DMS53 treated with DMSO at 0.1 percent for 48 hours (cell line): Measurements from ENCODE around the gene OR2K2.
"Not testable (repeated sequence)": the region's sequence is repeated elsewhere in the genome, so short reads cannot be mapped to it uniquely, and the experiment has no call there.

ENCODE experiments used
- DNase-seq: peaks from one replicate; lab custom pipeline; 2025; ENCODE audit not compliant: unreplicated experiment; lab: John Stamatoyannopoulos, UW

Gene OR2K2

DNA sequence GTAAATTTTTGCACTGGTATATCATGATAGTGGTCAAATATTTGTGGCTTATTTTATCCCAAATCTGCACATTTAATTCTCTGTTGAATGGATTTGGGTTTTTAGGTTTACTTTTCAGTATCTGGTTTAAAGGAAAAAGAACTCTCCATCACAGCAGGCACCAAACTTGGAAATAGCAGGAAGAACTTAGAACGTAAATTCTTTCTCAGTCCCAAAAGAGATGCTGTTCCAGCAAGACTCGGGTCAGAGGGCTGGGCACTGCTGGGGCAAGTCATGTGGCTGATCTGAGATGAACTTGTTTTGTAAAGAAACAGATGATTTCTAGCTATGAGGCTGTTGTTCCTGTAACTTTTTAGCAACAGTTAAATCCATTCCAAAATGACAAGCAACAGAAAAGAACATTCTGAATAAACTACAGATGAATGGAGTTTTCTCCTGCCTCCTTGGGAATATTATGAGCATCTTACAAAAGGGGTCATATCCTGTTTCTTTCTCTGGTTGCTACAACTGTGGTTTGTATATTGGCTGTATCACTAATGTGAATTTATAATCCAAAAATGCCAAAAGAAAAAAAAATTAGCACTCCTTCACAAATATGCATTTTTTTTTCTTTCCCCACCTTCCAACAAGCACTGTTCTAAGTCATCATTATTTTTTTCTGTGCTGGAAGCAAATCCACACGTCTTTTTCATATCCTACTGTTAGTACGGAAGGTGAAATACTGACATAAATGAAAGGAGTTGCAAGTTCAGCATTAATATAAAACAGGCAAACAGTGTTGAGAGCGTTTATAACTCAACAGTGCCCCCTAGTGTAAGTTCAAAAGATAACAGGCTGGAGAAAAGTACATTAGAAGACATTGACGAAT is 31.1 kb downstream of the OR2K2 start:
- peak; percentile 17 for DNase-seq

GRCh38 chr9:111298111-111298510 is 31.9 kb downstream of the OR2K2 start:
- DNase-seq: no peak

GRCh38 chr9:111297066-111297824 is 32.8 kb downstream of the OR2K2 start:
- no peak for DNase-seq

DNA sequence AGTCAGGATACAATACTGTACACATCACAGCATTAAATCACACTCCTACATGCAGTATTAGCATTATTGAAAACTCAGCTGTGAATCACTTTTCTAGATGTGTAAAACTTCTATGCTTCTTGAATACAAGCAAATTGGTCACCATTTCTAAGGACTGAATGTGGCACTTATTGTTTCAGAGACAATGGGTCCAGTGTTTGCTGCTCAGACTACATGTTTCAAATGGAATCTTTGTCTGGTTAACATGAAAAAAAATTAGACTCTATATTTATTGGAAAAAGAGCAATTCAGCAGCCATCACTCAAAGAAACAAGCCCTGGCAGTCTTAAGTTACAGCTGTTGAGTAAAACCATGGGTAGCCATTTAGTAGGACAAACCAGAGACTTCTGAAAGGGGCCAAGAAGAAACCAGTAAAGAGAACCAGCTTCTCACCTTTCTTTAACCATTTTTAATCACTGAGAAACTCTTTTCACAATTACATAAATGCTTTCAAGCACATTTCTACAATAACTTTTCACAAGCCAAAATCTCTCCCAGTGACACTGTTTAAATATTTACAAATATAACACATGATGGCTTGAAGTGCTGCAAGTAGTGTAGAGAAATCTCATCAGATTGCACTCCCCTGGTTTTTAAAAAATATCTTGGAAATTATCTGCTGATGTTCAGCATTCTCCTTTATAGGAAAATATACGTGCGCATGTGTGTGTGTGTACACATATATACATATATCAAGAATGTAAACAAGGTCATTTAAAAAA is 35.2 kb downstream of the OR2K2 start:
- no peak for DNase-seq

DNA sequence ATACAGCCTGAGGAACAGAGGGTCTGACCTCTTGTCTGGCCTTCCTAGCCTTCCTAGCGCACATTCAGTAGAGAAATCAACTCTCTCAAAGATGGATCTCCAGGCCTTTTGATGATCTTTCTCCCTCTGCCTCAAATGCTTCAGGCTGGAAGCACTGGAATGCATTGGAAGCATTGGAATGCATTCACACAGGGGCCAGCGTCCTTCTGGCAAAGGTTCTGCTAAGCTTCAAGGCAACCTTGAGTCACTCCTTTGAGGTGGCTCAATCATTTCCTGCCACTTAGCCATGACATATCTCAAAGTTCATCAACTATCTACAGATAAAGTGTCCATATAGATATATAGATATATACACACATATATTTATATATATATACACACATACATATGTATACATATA is 42.9 kb downstream of the OR2K2 start:
- no peak for DNase-seq

GRCh38 chr9:111284703-111285102 is 45.3 kb downstream of the OR2K2 start:
- DNase-seq: no peak

GRCh38 chr9:111282845-111283244 is 47.2 kb downstream of the OR2K2 start:
- DNase-seq: no peak

GRCh38 chr9:111280795-111281194 is 49.2 kb downstream of the OR2K2 start:
- not testable (repeated sequence) for DNase-seq
